ENCODE results near the gene TBC1D9.
A peak's percentile ranks its signal among the peaks of the same experiment; 100 is the strongest.

Gene TBC1D9

DNA sequence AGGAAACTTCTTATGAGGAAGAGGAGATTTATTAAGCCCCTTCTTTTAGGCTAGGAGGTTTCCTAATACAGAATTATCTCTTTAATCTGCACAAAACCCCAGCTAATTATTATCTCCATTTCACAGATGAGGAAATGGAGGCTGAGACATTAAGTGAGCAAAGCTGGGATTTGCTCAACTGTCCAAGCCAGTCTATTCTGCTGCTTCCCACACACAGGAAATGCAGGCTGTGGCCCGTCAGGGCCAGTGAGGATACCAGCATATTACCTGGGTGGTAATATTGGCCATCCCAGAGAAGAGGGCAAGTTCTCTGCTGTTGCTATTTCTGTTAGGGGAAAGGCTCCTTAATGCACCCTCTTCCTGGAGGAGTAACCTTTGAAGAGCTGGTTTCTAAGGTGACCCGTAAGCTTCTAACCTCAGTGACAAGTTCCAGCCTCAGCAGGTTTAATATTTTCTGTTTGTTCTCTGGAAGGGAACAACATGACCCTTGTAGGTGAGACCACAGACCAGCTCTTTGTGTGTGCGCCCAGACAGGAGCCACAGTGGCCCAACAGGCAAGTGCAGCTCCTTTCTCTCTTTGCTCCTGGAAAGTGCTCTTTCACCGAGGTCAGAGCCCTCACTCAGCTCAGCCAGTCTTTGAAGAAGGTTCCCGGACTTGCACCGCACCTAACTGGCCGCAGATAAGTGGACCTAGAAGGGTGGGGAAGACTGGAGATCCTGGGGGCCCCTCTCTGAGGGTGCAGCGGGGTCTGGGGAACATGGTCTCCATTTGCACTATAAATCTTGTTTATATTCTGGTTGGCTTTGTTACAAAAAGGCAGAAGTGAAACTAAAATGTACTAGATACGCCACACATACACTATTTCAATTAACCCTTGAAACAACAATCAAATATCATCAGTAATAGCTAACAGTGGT lies 35.5 kb downstream of the TBC1D9 start:
- no peak for DNase-seq (ENCODE audit: low spot score)

DNA sequence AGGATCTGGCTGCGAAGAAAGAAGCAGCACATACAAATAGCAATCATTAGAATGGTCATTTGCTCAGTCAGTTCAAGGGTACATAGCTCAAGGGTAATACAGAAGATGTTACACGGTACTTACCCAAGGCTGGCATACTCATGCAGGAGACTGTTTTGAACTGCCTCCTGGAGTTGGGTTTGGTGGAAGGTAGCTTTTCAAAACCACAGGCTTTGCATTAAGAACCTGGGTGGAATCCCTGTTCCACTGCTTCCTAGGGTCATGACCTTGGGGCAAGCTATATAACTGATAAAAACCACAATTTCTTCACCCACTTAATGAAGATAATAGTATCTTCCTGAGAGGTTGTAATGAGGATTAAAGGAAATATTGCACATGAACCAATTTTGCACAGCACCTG lies 36.5 kb downstream of the TBC1D9 start:
- no peak for DNase-seq (ENCODE audit: low spot score)

DNA sequence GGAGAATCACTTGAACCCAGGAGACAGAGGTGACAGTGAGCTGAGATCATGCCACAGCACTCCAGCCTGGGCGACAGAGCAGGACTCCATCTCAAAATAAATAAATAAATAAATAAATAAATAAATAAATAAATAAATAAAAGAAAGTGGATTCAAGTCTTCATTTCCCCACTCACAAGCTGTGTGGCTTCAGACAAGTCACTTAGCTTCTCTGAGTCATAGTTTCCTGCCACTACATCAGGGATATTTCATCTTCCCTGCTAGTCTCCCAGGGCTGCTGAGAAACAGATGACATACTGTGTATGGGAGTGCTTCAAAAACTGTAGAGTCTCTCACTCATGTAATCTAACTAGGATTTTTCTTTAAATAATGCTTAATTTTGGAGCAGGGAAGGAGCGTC lies 37.2 kb downstream of the TBC1D9 start:
- DNase-seq (ENCODE audit: low spot score) = peak; percentile 24

- DNase-seq (ENCODE audit: low spot score) = no peak
These were observed 37.8 kb downstream of the TBC1D9 start for GRCh38 chr4:140718241-140718952.

DNA sequence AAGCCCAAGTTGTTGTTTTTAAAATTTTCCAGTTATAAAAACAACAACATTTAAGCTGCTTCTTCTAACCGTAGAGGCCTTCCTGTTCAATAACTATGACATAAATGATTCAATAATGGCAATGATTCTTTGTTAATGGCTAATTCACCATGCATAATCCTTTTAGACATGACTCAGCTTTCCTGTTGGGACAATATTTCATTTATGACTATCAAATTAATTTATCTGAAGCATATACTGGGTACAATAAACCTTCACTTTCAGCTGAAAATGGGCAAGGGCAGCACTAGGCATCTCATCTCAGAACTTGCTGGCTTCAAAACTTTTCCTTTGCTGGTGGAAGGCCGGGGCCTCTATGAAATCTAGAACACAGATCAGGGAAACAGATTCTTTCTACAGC lies 38.9 kb downstream of the TBC1D9 start:
- no peak for DNase-seq (ENCODE audit: low spot score)

DNA sequence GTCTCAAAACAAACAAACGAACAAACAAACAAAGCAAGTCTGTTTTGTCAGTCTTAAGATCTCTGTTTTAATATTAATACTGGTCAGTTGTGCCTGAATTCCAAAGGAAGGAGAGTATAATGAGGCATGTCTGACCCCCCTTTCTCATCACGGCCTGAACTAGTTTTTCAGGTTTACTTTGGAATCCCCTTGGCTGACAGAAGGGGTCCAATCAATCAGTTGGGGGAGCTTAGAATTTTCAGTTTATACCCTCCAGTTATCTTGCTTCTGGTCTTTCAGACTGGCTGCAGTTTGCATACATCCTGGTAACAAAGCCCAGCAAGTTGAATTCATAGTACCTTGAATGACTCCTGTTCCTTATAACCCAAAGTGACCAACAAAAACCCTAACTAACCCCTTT lies 41.1 kb downstream of the TBC1D9 start:
- no peak for DNase-seq (ENCODE audit: low spot score)

GRCh38 chr4:140711910-140712309 lies 44.3 kb downstream of the TBC1D9 start:
- no peak for DNase-seq (ENCODE audit: low spot score)

DNA sequence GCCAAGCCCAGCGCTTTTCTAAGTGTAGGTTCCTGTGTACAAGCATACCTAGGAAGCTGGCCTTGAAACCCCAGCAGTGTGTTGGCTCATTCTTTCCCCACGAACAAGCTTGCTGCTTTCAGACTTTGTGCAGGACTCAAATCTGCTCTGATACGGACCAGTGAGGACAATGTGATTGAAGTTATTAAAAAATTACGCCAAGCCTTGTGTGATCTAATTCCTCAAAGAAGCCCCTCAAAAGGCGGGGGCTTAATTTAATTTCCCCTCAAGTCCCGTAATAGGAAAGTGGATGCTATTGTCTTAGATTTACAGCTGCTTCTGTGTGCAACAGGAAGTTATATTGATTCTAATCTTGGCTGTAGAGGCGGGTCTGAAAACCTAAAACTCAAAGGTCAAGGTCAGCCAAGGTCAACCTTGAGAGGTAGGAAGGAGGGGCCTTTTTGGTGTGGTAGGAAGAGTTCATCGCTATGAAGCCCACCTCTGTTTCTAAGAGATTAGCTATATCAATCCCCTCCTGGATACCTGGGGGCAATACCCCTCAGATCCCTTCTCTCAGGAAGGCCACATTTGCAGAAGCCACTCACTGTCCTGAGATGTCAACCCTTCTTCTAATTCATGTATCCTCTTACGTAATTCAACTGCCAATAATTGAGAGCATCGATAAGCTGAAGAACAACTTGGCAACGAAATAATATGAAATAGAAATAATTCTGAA lies 45.1 kb downstream of the TBC1D9 start:
- DNase-seq (ENCODE audit: low spot score) = no peak

DNA sequence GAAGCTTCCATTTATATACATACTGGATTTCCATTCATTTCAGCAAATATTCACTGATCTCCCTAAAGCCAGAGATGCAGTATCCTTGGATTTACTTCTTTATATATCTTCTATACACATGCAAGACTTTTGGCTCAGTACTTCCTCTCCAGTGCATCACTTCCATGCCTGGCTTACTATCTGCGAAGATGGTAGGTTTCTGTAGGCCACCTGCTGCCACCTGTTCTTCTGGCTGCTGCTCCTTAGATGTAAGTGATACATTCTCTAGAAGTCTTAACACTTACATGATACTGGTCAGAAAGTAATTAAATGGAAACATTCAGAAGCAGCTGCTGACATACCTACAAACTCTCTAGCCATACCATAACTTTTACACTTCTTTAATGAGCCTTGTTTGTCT lies 48.9 kb downstream of the TBC1D9 start:
- no peak for DNase-seq (ENCODE audit: low spot score)

DNA sequence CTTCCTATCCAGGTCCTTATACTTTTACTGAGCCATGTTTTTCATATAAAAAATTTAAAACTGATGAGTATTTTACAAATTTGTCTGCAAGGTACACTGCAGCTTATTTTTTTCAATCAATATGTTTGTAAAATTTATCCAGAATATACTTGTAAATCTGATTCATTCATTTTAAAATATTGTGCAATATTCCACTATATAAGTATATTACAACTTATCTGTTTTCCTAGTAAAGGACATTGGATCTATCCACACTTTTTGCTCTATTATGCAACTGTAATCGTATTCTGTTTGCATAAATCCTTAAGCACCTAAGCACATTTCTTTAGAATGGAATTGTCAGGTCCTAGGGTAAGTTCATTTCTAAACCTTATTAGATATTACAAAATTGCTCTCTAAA lies 49.5 kb downstream of the TBC1D9 start:
- DNase-seq (ENCODE audit: low spot score) = no peak

GRCh38 chr4:140706276-140706625 lies 49.9 kb downstream of the TBC1D9 start:
- DNase-seq (ENCODE audit: low spot score) = no peak

DNA sequence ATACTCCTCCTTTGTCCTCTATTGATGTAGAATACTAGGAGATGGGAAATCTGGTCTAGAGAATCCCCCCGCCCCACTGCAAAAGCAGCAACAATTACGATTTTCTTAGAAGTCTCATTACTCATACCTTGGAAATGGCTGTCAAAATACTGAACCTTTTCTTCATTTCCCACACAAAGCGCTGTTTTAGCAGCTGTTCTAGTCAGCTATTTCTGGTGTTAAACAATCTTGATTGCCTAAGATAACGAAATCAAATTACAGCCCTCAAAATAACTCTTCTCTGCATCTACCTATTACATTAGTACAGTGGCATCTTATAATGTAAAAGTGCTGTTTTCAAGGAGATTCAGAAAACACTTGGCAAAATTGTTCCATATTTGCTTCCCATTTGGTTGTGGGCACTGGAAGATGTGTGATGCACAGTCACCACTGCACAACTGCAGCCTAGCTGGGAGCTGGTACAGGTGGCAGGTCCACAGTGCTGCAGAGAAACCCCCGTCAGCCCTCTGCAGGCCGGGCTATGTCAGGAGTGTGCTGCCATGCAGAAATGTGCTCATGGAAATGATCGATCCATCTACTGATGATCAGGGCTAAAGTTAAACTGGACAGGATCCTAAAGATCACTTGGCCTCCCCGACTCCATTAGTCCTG lies 50.4 kb downstream of the TBC1D9 start:
- no peak for DNase-seq (ENCODE audit: low spot score)

DNA sequence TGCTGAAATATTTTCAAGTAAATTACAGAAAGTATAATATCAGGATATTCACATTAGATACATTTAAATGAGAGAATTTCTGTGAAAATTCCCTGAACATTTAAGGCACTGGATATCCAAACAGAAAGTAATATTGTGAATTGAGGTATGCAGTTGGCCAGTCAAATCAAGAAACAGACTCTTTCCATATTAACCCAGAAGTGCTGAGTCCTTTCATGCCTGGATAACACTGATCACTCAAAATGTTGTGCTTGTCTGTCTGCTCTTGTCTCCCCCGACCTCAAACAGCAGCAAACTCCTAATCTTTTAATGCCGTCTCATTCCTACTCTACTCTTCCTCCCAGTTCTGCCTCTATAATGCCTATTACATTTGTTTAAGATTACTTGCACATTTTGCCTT lies 51.2 kb downstream of the TBC1D9 start:
- no peak for DNase-seq (ENCODE audit: low spot score)

GRCh38 chr4:140704392-140704960 lies 51.7 kb downstream of the TBC1D9 start:
- DNase-seq (ENCODE audit: low spot score) = no peak

DNA sequence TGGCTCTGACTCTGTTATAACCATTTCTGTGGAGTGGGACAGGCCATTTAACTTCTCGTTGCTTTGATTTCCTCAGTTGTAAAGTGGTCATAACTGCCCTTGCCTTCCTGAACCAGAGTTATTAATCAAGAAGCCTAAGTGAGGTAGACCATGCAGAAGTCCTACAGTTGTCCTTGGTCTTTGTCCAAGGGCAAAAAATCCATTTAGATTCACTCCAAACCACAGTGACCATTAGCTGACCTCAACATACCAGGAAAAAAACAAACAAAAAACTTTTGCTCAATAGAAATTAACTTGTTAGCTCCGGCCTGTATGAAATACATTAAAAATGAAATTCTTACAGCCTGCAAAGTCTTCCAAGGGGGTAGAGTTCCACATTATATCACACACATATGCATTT lies 52.7 kb downstream of the TBC1D9 start:
- no peak for DNase-seq (ENCODE audit: low spot score)

GRCh38 chr4:140702096-140702757 lies 54.0 kb downstream of the TBC1D9 start:
- DNase-seq (ENCODE audit: low spot score) = no peak

GRCh38 chr4:140701071-140701470 lies 55.1 kb downstream of the TBC1D9 start:
- no peak for DNase-seq (ENCODE audit: low spot score)

DNA sequence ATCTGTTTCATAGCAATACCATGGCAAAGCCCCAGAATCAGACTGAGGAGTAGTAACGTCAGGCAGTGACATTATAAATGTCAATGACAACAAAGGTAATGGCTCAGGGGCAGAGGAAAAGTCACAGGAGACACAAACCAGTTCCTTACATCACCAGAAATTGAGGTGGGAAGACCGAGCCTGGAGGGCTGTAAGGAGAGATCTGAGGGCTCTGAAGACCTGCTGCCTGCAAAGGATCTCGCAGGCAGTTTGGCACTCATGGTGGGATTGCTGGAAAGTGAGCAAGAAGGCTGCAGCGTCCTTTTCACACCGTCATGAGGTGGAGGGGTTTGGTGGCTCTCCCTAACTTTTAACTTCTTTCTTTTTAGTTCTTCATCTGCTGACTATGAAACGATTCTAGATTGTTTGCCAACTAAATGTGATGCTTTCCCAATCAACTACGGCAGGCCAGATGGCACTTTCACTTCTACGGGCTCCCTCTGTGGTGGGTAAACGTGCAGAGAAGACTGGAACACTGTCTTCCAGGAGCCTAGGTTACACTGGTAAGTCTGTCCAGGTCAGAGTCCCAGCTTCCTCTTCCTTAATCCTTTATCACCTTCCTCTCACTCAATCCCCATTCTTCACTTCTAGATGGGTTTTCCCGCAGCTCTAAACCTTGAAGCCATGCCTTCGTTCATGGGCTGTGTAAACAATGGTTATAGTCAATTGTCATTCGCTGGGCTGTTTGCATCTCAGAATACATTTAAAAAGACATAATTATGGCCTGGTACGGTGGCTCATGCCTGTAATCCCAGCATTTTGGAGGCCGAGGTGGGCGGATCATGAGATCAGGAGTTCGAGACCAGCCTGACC lies 58.2 kb downstream of the TBC1D9 start:
- DNase-seq (ENCODE audit: low spot score) = no peak

DNA sequence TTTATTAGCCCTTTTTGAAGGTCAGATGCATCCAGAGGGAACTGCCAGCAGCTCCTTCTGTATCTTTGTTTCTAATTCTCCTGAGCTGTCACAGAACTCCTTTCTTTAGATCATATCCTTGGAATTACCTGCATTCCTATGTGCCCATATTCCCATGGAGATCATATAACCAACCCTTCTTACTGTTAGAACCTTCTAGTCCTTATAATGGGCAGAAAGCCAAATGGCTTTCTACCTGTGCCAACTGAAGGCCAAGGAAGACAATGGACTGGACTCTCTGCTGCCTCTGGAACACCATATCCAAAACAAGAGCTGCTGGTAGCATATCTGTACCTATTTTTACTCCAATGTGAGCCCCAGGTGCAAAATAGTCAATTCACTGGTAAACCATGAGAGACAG lies 60.7 kb downstream of the TBC1D9 start:
- no peak for DNase-seq (ENCODE audit: low spot score)

GRCh38 chr4:140693562-140693961 lies 62.6 kb downstream of the TBC1D9 start:
- DNase-seq (ENCODE audit: low spot score) = no peak

- no peak for DNase-seq (ENCODE audit: low spot score)
These were observed 64.8 kb downstream of the TBC1D9 start for GRCh38 chr4:140691369-140691768.

Data from RKO (cell line).